DMS153 treated with DMSO at 0.1 percent for 48 hours (cell line): ENCODE results near the gene FMO3.

Experiments
- DNase-seq: peaks from one replicate; lab custom pipeline; 2025; ENCODE audit not compliant: unreplicated experiment; lab: John Stamatoyannopoulos, UW

FMO3 gene

GRCh38 chr1:171115280-171115897, 24.7 kb downstream of the FMO3 start:
- no peak for DNase-seq

GRCh38 chr1:171116676-171117075, 26.0 kb downstream of the FMO3 start:
- no peak for DNase-seq

DNA sequence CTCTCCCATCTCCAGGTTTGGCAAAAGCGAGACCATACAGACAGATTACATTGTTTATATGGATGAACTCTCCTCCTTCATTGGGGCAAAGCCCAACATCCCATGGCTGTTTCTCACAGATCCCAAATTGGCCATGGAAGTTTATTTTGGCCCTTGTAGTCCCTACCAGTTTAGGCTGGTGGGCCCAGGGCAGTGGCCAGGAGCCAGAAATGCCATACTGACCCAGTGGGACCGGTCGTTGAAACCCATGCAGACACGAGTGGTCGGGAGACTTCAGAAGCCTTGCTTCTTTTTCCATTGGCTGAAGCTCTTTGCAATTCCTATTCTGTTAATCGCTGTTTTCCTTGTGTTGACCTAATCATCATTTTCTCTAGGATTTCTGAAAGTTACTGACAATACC, 26.4 kb downstream of the FMO3 start:
- no peak for DNase-seq

GRCh38 chr1:171119648-171120047, 28.9 kb downstream of the FMO3 start:
- no peak for DNase-seq

GRCh38 chr1:171122299-171122698, 31.6 kb downstream of the FMO3 start:
- no peak for DNase-seq

- no peak for DNase-seq
Measured at GRCh38 chr1:171122893-171123292, 32.2 kb downstream of the FMO3 start.

- no peak for DNase-seq
Measured at GRCh38 chr1:171126504-171126903, 35.8 kb downstream of the FMO3 start.

DNA sequence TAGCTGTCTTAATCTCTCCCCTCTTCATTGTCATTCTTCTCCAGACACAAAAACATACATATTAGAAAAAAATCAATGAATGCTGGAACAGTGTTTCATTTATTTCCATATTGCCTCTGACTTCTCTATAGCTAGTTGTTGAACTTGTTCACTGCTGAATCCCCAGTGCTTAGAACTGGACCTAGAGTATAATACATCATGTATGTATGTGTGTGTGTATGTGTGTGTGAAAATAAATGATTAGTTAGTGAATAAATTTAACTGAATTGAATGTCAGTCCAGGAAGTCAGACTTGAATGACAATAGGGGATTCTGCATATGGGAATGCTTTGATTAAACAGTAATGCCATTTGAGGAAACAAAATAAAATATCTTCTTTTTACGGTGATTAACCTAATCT, 36.4 kb downstream of the FMO3 start:
- no peak for DNase-seq

DNA sequence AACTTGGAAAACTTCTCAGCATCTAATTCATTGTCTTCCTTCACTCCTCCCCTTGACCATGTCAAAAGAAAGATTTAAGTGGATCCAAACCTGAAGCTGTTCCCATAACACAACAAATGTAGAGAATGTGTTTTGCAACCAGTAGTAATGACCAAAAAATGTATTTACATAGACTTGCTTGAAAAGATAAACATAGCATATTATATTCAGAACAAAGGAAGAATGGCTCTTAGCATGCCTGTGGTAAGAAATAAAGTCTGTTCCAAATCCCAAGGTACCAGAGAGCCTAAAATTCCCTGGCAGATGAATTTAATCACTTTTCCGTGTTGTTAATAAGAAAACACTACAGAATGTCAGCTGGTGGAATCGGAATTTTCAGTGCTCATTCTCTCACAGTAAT, 36.8 kb downstream of the FMO3 start:
- DNase-seq: no peak

DNA sequence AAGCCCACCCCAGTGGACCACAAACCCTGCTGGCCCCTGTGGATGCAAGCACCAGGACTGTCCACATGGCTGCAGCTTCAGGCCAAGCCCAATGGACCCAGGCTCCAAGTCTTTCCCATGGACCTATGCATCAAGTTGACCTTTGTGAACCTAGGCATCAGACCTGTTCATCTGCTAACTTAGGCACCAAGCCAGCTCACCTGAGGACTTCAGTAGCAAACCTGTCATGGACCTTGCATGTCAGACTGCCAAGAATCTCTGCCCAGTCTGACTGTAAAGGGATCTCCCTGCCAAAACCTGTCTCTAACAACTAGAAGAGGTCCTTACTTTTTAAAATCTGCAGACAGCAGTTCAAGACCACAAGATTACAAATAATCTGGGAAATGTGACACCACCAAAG, 37.8 kb downstream of the FMO3 start:
- DNase-seq: no peak

GRCh38 chr1:171134204-171134923, 43.7 kb downstream of the FMO3 start:
- no peak for DNase-seq

DNA sequence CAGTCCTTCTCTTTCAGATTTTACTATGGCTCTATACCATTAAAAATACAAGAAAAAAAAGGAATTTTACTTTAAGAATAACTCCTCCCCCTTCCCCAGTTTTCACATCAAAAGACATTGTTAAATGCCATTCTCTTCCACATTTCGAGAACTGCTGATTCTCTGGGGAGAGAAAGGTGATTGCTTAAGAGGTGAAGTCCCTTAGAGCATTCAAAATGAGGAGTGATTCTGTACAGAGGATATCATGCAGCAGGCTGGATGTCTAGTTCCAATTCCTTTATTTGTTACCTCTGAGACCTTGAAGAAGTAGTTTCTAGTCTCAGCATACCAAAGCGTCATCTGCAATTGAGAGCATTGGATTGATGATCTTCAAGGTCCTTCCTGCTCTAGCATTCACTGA, 46.9 kb downstream of the FMO3 start:
- no peak for DNase-seq

DNA sequence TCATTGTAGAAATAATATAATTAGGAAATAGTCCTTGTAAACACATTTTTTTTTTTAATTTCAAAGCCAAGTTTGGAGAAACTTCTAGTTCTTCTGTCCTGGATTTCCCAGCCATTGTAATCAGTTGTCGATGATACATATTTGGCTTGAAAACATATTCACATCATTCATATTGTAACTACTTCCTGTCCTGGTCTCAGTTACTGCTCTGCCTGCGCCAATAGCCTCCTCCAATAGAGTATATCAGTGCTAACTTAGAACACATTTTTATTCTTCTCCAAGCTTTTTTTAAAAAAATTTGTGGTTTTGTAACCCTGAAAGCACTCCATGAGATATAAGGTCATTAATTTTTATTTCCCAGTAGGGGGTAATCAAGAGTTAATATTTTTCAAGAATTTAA, 48.3 kb downstream of the FMO3 start:
- DNase-seq: no peak

DNA sequence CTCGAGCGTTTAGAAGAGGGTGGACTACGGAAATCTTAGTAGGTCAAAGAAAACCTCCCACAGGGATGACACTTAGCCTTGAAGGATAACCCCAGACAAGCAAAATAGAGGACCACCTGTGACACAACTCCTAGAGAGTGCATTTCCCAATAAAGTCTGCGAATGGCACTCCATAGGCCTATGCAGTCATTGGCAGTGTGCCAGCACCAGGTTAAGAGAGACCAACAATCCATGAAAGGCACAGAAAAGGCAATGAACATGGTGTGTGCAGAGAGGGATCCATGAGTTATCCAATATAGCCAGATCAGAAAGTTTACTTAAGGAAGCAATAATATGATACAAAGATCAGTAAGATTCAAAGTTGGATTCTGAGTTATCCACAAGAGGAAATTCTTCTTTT, 49.2 kb downstream of the FMO3 start:
- peak; percentile 33 for DNase-seq

DNA sequence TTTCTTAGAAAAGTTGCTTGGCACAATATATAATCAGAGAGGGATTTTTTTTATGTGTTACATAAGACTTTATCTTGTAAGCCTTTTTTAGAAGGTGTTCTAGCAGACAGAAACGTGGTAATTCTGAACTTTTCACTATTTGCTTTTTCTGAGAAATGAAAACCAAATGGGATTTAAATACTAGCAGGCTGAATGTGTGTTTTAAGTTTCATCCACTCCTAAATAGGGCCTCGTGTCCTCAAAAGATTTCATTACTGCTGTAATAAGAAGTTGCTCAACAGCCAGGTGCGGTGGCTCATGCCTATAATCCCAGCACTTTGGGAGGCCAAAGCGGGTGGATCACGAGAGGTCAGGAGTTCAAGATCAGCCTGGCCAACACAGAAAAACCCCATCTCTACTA, 49.7 kb downstream of the FMO3 start:
- DNase-seq: no peak

DNA sequence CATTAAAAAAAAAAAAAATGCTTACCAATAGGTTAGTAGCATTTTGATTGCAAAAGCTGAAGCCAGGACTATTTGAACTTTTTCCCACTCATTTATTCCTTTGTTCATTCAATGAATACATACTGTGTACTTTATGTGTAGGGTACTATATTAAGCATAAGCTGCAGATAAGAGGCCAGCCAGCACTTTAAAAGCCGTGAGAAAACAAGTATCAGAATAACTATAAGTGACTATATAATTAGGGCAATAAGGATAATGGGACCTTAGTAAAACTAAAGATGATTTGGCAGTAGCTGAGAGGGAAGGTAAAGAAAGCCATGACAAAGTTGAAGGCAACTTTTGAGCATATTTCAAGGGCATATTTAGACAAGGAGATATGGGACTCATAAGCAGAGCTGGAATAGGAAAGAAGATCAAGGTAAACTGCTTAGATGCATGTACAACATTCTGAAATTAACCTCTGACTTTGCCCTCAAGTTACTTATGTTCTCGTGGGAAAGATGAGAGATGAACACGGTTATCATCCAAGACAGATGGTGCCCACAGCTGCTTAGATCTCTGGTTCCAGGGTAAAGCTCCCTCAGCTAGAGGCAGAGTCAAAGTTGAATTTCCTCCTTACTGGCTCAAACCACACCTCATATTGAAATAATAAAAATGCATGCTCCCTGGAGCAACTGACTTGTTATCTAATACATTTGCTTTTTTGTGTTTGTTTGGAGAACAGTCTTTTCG, 50.4 kb downstream of the FMO3 start:
- no peak for DNase-seq

- no peak for DNase-seq
Measured at GRCh38 chr1:171141688-171142415, 51.1 kb downstream of the FMO3 start.

- peak; percentile 82 for DNase-seq
Measured at GRCh38 chr1:171142416-171143385, 52.0 kb downstream of the FMO3 start.

GRCh38 chr1:171150156-171150555, 59.5 kb downstream of the FMO3 start:
- DNase-seq: no peak

- DNase-seq: peak; percentile 14
Measured at GRCh38 chr1:171152549-171152948, 61.8 kb downstream of the FMO3 start.
